IMR-90 (cell line): ENCODE results near the gene ZFX.

Experiments
- BHLHE40 ChIP-seq: fragments of 150-350 bp; IDR thresholded peaks from 2 replicates; pipeline ENCODE4 v1.6.1; 2016; ENCODE audit warnings: mild to moderate bottlenecking, low read depth, low read length
- CEBPB ChIP-seq: IDR thresholded peaks from 2 replicates; pipeline ENCODE4 v1.6.1; 2012; ENCODE audit warnings: low read depth, low read length, improper control_type of control experiment
- MAZ ChIP-seq: IDR thresholded peaks from 2 replicates; pipeline ENCODE4 v1.6.1; 2012; ENCODE audit warnings: low read depth, mild to moderate bottlenecking, low read length, improper control_type of control experiment, moderate library complexity, borderline replicate concordance
- MXI1 ChIP-seq: IDR thresholded peaks from 2 replicates; pipeline ENCODE4 v1.6.1; 2012; ENCODE audit warnings: low read depth, mild to moderate bottlenecking, low read length, moderate library complexity, borderline replicate concordance
- NFE2L2 ChIP-seq: fragments of 150-350 bp; IDR thresholded peaks from 2 replicates; pipeline ENCODE4 v1.6.1; 2016; ENCODE audit warnings: low read depth, mild to moderate bottlenecking, low read length
- POLR2A ChIP-seq: IDR thresholded peaks from 2 replicates; pipeline ENCODE4 v1.6.1; 2012; ENCODE audit warnings: mild to moderate bottlenecking, low read depth, low read length
- RCOR1 ChIP-seq: IDR thresholded peaks from 2 replicates; pipeline ENCODE4 v1.6.1; 2012; ENCODE audit warnings: mild to moderate bottlenecking, low read length, improper control_type of control experiment; ENCODE audit not compliant: insufficient replicate concordance
- RFX5 ChIP-seq: IDR thresholded peaks from 2 replicates; pipeline ENCODE4 v1.8.0; 2012; ENCODE audit warnings: low read depth, mild to moderate bottlenecking, low read length, moderate library complexity
- SMC3 ChIP-seq: fragments of 150-350 bp; IDR thresholded peaks from 2 replicates; pipeline ENCODE4 v1.6.1; 2016; ENCODE audit warnings: low read depth, mild to moderate bottlenecking, antibody characterized with exemption, low read length, moderate library complexity
- TF ChIP-seq, protein P1 (sequence below): fragments of 150-350 bp; IDR thresholded peaks from 2 replicates; pipeline ENCODE4 v1.6.1; 2017; ENCODE audit warnings: mild to moderate bottlenecking, antibody characterized with exemption, low read length, low read depth
- TF ChIP-seq, protein P2 (sequence below): conservative IDR thresholded peaks from 2 replicates; pipeline ENCODE4 v1.5.1; 2012; ENCODE audit warnings: mild to moderate bottlenecking, low read depth, low read length, improper control_type of control experiment

DNA sequence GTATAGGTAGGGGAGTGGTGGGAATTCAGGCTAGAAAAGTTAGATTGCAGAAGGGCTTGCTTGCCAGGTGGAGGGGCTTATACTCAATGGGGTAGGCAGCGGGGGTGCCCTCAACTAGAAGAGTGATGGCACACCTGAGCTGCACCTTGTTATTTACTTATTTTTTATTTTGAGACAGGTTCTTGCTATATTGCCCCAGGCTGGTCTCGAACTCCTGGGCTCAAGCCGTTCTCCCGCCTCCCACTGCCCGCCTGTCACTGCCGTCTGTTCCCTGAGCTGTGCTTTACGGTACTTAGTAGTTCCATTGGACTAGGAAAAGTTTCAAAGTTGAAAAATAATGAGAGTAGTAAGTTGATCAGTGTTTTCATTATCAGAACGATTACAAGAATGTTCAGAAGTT, 2.0 kb downstream of the ZFX start:
- TF ChIP-seq, protein P1, sequence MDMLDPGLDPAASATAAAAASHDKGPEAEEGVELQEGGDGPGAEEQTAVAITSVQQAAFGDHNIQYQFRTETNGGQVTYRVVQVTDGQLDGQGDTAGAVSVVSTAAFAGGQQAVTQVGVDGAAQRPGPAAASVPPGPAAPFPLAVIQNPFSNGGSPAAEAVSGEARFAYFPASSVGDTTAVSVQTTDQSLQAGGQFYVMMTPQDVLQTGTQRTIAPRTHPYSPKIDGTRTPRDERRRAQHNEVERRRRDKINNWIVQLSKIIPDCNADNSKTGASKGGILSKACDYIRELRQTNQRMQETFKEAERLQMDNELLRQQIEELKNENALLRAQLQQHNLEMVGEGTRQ, result no peak
- TF ChIP-seq POLR2A, result no peak
- TF ChIP-seq, protein P2, sequence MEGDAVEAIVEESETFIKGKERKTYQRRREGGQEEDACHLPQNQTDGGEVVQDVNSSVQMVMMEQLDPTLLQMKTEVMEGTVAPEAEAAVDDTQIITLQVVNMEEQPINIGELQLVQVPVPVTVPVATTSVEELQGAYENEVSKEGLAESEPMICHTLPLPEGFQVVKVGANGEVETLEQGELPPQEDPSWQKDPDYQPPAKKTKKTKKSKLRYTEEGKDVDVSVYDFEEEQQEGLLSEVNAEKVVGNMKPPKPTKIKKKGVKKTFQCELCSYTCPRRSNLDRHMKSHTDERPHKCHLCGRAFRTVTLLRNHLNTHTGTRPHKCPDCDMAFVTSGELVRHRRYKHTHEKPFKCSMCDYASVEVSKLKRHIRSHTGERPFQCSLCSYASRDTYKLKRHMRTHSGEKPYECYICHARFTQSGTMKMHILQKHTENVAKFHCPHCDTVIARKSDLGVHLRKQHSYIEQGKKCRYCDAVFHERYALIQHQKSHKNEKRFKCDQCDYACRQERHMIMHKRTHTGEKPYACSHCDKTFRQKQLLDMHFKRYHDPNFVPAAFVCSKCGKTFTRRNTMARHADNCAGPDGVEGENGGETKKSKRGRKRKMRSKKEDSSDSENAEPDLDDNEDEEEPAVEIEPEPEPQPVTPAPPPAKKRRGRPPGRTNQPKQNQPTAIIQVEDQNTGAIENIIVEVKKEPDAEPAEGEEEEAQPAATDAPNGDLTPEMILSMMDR, result no peak
- TF ChIP-seq MXI1, result no peak
- TF ChIP-seq RFX5, result no peak
- TF ChIP-seq SMC3, result no peak
- no peak for TF ChIP-seq NFE2L2
- TF ChIP-seq CEBPB, result no peak
- no peak for TF ChIP-seq RCOR1
- no peak for TF ChIP-seq MAZ
- no peak for TF ChIP-seq BHLHE40
